ENCODE data around the gene CAPN2. TPM values are rescaled to one million over a fixed set of nuclear protein-coding genes. Genes with fewer than 3 reads are reported as not detected.

The CAPN2 gene
- 249 TPM for total RNA-seq (2013)
- polyA plus RNA-seq (100 to 1,000 TPM; 127 to 186 (median 182) TPM), polyA minus RNA-seq (153 and 241 TPM in 2 replicates), total RNA-seq (369 to 886 (median 471) reads per million in 11 experiments)

- Histone ChIP-seq H3K4me1 (ENCODE audit: control insufficient read depth in 1 of 2, insufficient read depth in 2 of 2, low read length in 2 of 2) (peaks cover 46 to 49% of the 10 kb centered on the region in 2 donors), H2AFZ (ENCODE audit: insufficient read depth, low read depth, low read length, poor library complexity, severe bottlenecking) (peak within 1 kb of the TSS; percentile 63), H3K4me3 (replicated peaks in 1 of 3; ENCODE audit: low read depth in 2 of 3, low read length in 3 of 3) (peak within 1 kb of the TSS; percentile 77 to 86 (median 83)), H4K20me1 (ENCODE audit: insufficient read depth, low read length) (peaks cover 3% of the 10 kb centered on the region), H3K27me3 (ENCODE audit: control insufficient read depth in 2 of 2, insufficient read depth in 2 of 2, low read length in 2 of 2) (no peaks in the 10 kb centered on the region), H3K4me2 (replicated peaks; ENCODE audit: extremely low read depth, low read length, poor library complexity, severe bottlenecking) (peak within 1 kb of the TSS; percentile 98), H3K9me3 (replicated peaks in 1 of 2; ENCODE audit: control insufficient read depth in 1 of 2, insufficient read depth in 1 of 2, low read length in 2 of 2) (no peaks in the 10 kb centered on the region), H3K27ac (ENCODE audit: low read depth in 1 of 2, low read length in 2 of 2) (peak within 1 kb of the TSS; percentile 87 to 96), H3K79me2 (ENCODE audit: insufficient read depth, low read length) (peaks cover 48% of the 10 kb centered on the region), H3K9ac (ENCODE audit: insufficient read depth, low read length, poor library complexity, severe bottlenecking) (peak within 1 kb of the TSS; percentile 98), H3K36me3 (replicated peaks in 1 of 2; ENCODE audit: control insufficient read depth in 1 of 2, insufficient read depth in 2 of 2, low read length in 2 of 2) (no peaks in the 10 kb centered on the region)
- no peaks in the 10 kb centered on the region for H3K9me3 Mint-ChIP-seq
- H3K36me3 Mint-ChIP-seq, result peaks cover 13 to 16% of the 10 kb centered on the region in 2 donors
- peak within 1 kb of the TSS; percentile 90 to 98 (median 96) for H3K27ac Mint-ChIP-seq
- DNase-seq, result peak; percentile 84 to 91 (median 90)
- TF ChIP-seq CTCF (IDR thresholded peaks at IDR 0.05), result peak; percentile 73
- peaks cover 0 to 11% (median 8%) of the 10 kb centered on the region in 3 donors for H3K27me3 Mint-ChIP-seq (ENCODE audit: low read depth in 3 of 3)
- peak within 1 kb of the TSS; percentile 96 for H3K4me3 Mint-ChIP-seq
- H3K4me1 Mint-ChIP-seq, result peaks cover 49% of the 10 kb centered on the region
- intact Hi-C loops (cut with micrococcal nuclease), result loop anchor here (2.0 to 10.0 kb wide), 3 partner anchors 14 to 112 kb away; no protein-coding TSS in a partner anchor
- WGBS (ENCODE audit: insufficient coverage), result under 1% methylated on average over 74 of the region's 74 CpGs
These were observed at the start of gene CAPN2 for GRCh38 chr1:223712194-223712849. Gene CAPN2 (plus strand): TSS chr1:223712539. CDS start chr1:223712641, 102 bp downstream.

- Histone ChIP-seq H3K9ac (ENCODE audit: insufficient read depth, low read length, poor library complexity, severe bottlenecking) (no peak overlapping the region), H3K4me1 (ENCODE audit: control insufficient read depth in 1 of 2, insufficient read depth in 2 of 2, low read length in 2 of 2) (no peaks in the 10 kb centered on the region), H3K36me3 (replicated peaks in 1 of 2; ENCODE audit: control insufficient read depth in 1 of 2, insufficient read depth in 2 of 2, low read length in 2 of 2) (no peaks in the 10 kb centered on the region), H3K9me3 (replicated peaks in 1 of 2; ENCODE audit: control insufficient read depth in 1 of 2, insufficient read depth in 1 of 2, low read length in 2 of 2) (no peaks in the 10 kb centered on the region), H4K20me1 (ENCODE audit: insufficient read depth, low read length) (no peaks in the 10 kb centered on the region), H3K79me2 (ENCODE audit: insufficient read depth, low read length) (no peaks in the 10 kb centered on the region), H3K4me3 (replicated peaks in 1 of 3; ENCODE audit: low read depth in 2 of 3, low read length in 3 of 3) (no peak overlapping the region), H2AFZ (ENCODE audit: insufficient read depth, low read depth, low read length, poor library complexity, severe bottlenecking) (no peak overlapping the region), H3K27me3 (ENCODE audit: control insufficient read depth in 2 of 2, insufficient read depth in 2 of 2, low read length in 2 of 2) (peaks cover 0 to 4% of the 10 kb centered on the region in 2 donors), H3K27ac (ENCODE audit: low read depth in 1 of 2, low read length in 2 of 2) (no peak overlapping the region), H3K4me2 (replicated peaks; ENCODE audit: extremely low read depth, low read length, poor library complexity, severe bottlenecking) (no peak overlapping the region)
- no CpG with 5 or more reads among the region's 5 CpGs for WGBS (ENCODE audit: insufficient coverage)
- peaks cover 8% of the 10 kb centered on the region for H3K4me1 Mint-ChIP-seq
- no peak overlapping the region for H3K4me3 Mint-ChIP-seq
- peaks cover 3 to 15% (median 12%) of the 10 kb centered on the region in 3 donors for H3K27me3 Mint-ChIP-seq (ENCODE audit: low read depth in 3 of 3)
- DNase-seq, result peak; percentile 8 to 54 (median 20)
- peaks cover 0 to 2% (median 0%) of the 10 kb centered on the region in 7 donors for H3K9me3 Mint-ChIP-seq
- intact Hi-C loops (cut with micrococcal nuclease), result no loop called here
- H3K27ac Mint-ChIP-seq, result no peak overlapping the region
- H3K36me3 Mint-ChIP-seq, result no peaks in the 10 kb centered on the region
- TF ChIP-seq CTCF (IDR thresholded peaks at IDR 0.05), result no peak
These were observed 49.4 kb upstream of the CAPN2 start for GRCh38 chr1:223662943-223663342.

Data from CD14-positive monocyte (primary cell).